Keratinocyte (primary cell): ENCODE measurements around the gene CLBA1.

Experiments
- EZH2 ChIP-seq: IDR thresholded peaks from one replicate; pipeline ENCODE4 v1.6.1; 2012; ENCODE audit warnings: inconsistent platforms, mild to moderate bottlenecking, low read length, moderate library complexity
- TF ChIP-seq, protein P1 (sequence below), 3 experiments: IDR thresholded peaks in 1 of 3; conservative IDR thresholded peaks in 1 of 3; optimal IDR thresholded peaks in 1 of 3; 2 replicates in 2 of 3; 3 replicates in 1 of 3; pipeline versions ENCODE3 to v1.5.1; 2011; ENCODE audit warnings: low read length in 3 of 3, mild to moderate bottlenecking in 3 of 3, moderate library complexity in 2 of 3, control low read depth in 1 of 3, inconsistent platforms in 1 of 3; ENCODE audit not compliant: insufficient read depth in 2 of 3; ENCODE audit errors: extremely low read depth in 1 of 3

DNA sequence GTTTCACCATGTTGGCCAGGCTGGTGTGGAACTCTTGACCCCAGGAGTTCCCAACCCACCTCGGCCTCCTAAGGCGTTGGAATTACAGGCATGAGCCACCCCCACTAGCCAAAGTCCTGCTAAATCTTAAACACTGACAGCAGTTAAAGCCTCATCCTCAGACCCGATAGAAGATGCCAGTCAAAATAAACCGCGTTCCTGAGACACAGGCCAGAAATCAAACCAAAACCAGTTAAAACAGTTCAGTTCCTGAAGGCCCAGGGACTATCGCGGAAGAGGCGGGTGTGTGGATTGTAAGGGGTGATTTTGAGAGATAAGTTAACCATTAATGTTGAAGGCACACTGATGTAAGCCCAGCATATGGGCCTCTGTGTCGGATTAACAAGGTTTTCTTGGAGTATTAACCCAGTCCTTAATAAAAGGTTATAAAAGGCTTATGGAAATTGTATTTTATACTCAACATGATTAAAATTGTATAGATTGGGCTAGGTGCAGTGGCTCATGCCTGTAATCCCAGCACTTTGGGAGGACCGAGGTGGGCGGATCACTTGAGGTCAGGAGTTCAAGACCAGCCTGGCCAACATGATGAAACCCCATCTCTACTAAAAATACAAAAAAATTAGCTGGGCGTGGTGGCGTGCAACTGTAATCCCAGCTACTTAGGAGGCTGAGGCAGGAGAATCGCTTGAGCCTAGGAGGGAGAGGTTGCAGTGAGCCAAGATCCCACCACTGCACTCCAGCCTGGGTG lies 54.0 kb downstream of the CLBA1 start:
- TF ChIP-seq, protein P1, sequence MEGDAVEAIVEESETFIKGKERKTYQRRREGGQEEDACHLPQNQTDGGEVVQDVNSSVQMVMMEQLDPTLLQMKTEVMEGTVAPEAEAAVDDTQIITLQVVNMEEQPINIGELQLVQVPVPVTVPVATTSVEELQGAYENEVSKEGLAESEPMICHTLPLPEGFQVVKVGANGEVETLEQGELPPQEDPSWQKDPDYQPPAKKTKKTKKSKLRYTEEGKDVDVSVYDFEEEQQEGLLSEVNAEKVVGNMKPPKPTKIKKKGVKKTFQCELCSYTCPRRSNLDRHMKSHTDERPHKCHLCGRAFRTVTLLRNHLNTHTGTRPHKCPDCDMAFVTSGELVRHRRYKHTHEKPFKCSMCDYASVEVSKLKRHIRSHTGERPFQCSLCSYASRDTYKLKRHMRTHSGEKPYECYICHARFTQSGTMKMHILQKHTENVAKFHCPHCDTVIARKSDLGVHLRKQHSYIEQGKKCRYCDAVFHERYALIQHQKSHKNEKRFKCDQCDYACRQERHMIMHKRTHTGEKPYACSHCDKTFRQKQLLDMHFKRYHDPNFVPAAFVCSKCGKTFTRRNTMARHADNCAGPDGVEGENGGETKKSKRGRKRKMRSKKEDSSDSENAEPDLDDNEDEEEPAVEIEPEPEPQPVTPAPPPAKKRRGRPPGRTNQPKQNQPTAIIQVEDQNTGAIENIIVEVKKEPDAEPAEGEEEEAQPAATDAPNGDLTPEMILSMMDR (optimal IDR thresholded peaks at IDR 0.05 in 1 of 3, IDR thresholded peaks at IDR 0.05 in 1 of 3, conservative IDR thresholded peaks at IDR 0.05 in 1 of 3; ENCODE audit: extremely low read depth in 1 of 3, insufficient read depth in 2 of 3, low read length in 3 of 3), result no peak
- no peak for TF ChIP-seq EZH2
